Measurements from ENCODE around the gene UBE2B.
"Not testable (repeated sequence)": the region's sequence is repeated elsewhere in the genome, so short reads cannot be mapped to it uniquely, and the experiment has no call there.

Gene UBE2B

GRCh38 chr5:134403951-134404350 lies 32.6 kb downstream of the UBE2B start:
- no peak for DNase-seq

- no peak for DNase-seq
These were observed 35.0 kb downstream of the UBE2B start for GRCh38 chr5:134406390-134406789.

- DNase-seq: no peak
These were observed 38.0 kb downstream of the UBE2B start for GRCh38 chr5:134409321-134409720.

- no peak for DNase-seq
These were observed 39.5 kb downstream of the UBE2B start for GRCh38 chr5:134410822-134411221.

- DNase-seq: no peak
These were observed 39.8 kb downstream of the UBE2B start for GRCh38 chr5:134411228-134411545.

- DNase-seq: peak; percentile 83
These were observed 40.3 kb downstream of the UBE2B start, which contains the start of gene CDKN2AIPNL for GRCh38 chr5:134411546-134412266. CDKN2AIPNL (minus strand) TSS chr5:134411881; CDS start chr5:134411854, 27 bp downstream.

- no peak for DNase-seq
These were observed 41.7 kb downstream of the UBE2B start for GRCh38 chr5:134413046-134413445.

GRCh38 chr5:134417707-134418106 lies 46.3 kb downstream of the UBE2B start:
- DNase-seq: no peak

- no peak for DNase-seq
These were observed 47.6 kb downstream of the UBE2B start for GRCh38 chr5:134418958-134419357.

- DNase-seq: no peak
These were observed 49.0 kb downstream of the UBE2B start for GRCh38 chr5:134420343-134420742.

GRCh38 chr5:134421038-134421437 lies 49.7 kb downstream of the UBE2B start:
- DNase-seq: not testable (repeated sequence)

GRCh38 chr5:134422791-134423365 lies 51.5 kb downstream of the UBE2B start:
- DNase-seq: no peak

GRCh38 chr5:134423376-134423775 lies 52.0 kb downstream of the UBE2B start:
- DNase-seq: no peak

- DNase-seq: no peak
These were observed 55.0 kb downstream of the UBE2B start for GRCh38 chr5:134426361-134426760.

- no peak for DNase-seq
These were observed 56.2 kb downstream of the UBE2B start for GRCh38 chr5:134427540-134428041.

GRCh38 chr5:134430001-134430569 lies 58.7 kb downstream of the UBE2B start:
- DNase-seq: no peak

GRCh38 chr5:134432174-134432573 lies 60.8 kb downstream of the UBE2B start:
- DNase-seq: no peak

GRCh38 chr5:134432677-134433359 lies 61.4 kb downstream of the UBE2B start:
- no peak for DNase-seq

GRCh38 chr5:134435560-134435959 lies 64.2 kb downstream of the UBE2B start:
- DNase-seq: no peak

GRCh38 chr5:134436523-134437339 lies 65.4 kb downstream of the UBE2B start:
- DNase-seq: peak; percentile 25

- no peak for DNase-seq
These were observed 66.0 kb downstream of the UBE2B start for GRCh38 chr5:134437340-134437846.

GRCh38 chr5:134437847-134438581 lies 66.6 kb downstream of the UBE2B start:
- DNase-seq: no peak
